Heart left ventricle (tissue), 16 donors: ENCODE measurements around the gene SLC35F3. TPM values are rescaled to one million over a fixed set of nuclear protein-coding genes. Genes with fewer than 3 reads are reported as not detected.
"Not testable (repeated sequence)": the region's sequence is repeated elsewhere in the genome, so short reads cannot be mapped to it uniquely, and the experiment has no call there.

Experiments used
- ATAC-seq, 4 donors: fragments of 200-7000 bp; cut with Tn5 transposase; one replicate each; pipeline ENCODE4 v1.9.1; 2020 to 2022; ENCODE audit warnings: moderate library complexity in 4 of 4, mild to moderate bottlenecking in 3 of 4, moderate number of reproducible peaks in 1 of 4
- DNase-seq, 5 donors: peaks; one replicate each; pipeline ENCODE4 v3.0.0-alpha.2; 2020
- H3K27ac ChIP-seq, 12 donors: fragments of 200-600 bp; sonication (generic) in 4 of 12; one replicate each; pipeline versions ENCODE4 v1.5.0 to v1.8.0; 2016 to 2022; ENCODE audit warnings: mild to moderate bottlenecking in 2 of 12
- H3K27me3 ChIP-seq, 9 donors: fragments of 200-600 bp; sonication (generic) in 2 of 9; one replicate each; pipeline versions ENCODE4 v1.5.1 to v1.8.0; 2016 to 2022; ENCODE audit warnings: mild to moderate bottlenecking in 3 of 9
- H3K36me3 ChIP-seq, 9 donors: fragments of 200-600 bp; sonication (generic) in 2 of 9; one replicate each; pipeline versions ENCODE4 v1.5.0 to v1.8.0; 2018 to 2022; ENCODE audit warnings: mild to moderate bottlenecking in 2 of 9
- H3K4me1 ChIP-seq, 12 donors: fragments of 200-600 bp; sonication (generic) in 4 of 12; one replicate each; pipeline versions ENCODE4 v1.5.0 to v1.8.0; 2016 to 2022; ENCODE audit warnings: mild to moderate bottlenecking in 3 of 12
- H3K4me3 ChIP-seq, 12 donors: fragments of 200-600 bp; sonication (generic) in 4 of 12; one replicate each; pipeline versions ENCODE4 v1.5.0 to v1.8.0; 2017 to 2022; ENCODE audit warnings: mild to moderate bottlenecking in 9 of 12, moderate library complexity in 4 of 12
- H3K9me3 ChIP-seq, 12 donors: fragments of 200-600 bp; sonication (generic) in 4 of 12; one replicate each; pipeline versions ENCODE4 v1.5.0 to v1.8.0; 2016 to 2022; ENCODE audit warnings: mild to moderate bottlenecking in 1 of 12
- CTCF ChIP-seq, 12 donors: fragments of 200-600 bp; sonication (generic) in 4 of 12; IDR thresholded peaks; one replicate each; pipeline versions ENCODE4 v1.5.0 to v1.8.0; 2018 to 2022; ENCODE audit warnings: antibody characterized with exemption in 12 of 12, mild to moderate bottlenecking in 5 of 12
- POLR2A ChIP-seq, 2 donors: fragments of 450-650 bp; IDR thresholded peaks; one replicate each; pipeline ENCODE4 v1.6.1; 2017; ENCODE audit warnings: antibody characterized with exemption in 2 of 2, mild to moderate bottlenecking in 2 of 2, moderate library complexity in 2 of 2
- WGBS, 4 donors: extraction: QIAGEN DNeasy Blood & Tissue Kit in 2 of 4; methylation state at CpG; one replicate each; pipeline versions ENCODE4 v1.1.5 to v1.1.7; 2013 to 2018; 5-methylcytosine and 5-hydroxymethylcytosine counted together
- intact Hi-C, 10 donors: fragments of 100-400 bp; cut with DNase I; formaldehyde crosslinking; loops; one replicate each; pipeline versions ENCODE4 v1.11.1 to v1.14.2; 2022
- polyA plus RNA-seq, 2 donors: library from polyadenylated mRNA; stranded (reverse); fragments of 200-250 nt; gene quantifications; one replicate each; pipeline ENCODE4 v1.2.3, GENCODE V29; 2013
- total RNA-seq, 9 donors: library from RNA; depleted of rRNA in 2 of 9; stranded (reverse); fragments of >200 nt in 2 of 9; fragmentation: NEBNext Ultra II Directional in 3 of 9; extraction: Animal tissue kit (Norgen Biotek cat#: 25700) in 3 of 9; gene quantifications; one replicate each; pipeline versions ENCODE4 v1.1.0 to v1.2.4, GENCODE V29; 2016 to 2023
- donor health status: ischemic (EF 13 %, LVEDD 7.1; RV severe dilation, severe dysfunction).
- donor health status: healthy with polysubstance abuse.
- donor health status: DM: no; HTN: yes; CAD: no.
- donor health status: DM: no; HTN: no; CAD: no.
- donor health status: ischemic (EF 25% LVEDD 6.9; RV normal size, moderate dysfunction).
- donor health status: ischemic (EF 25% LVEDD 5.7; RV mildly dilated, moderate dysfunction).
- donor health status: healthy.
- donor health status: DM: yes; HTN: yes; CAD: no.
- donor health status: ischemic (EF 35%, LVEDD 5.7; RV mildly dilated, moderate dysfunction).
- donor health status: nonischemic (EF 11% LVEDD 7.7; RV severe dilation, severe dysfunction).
- donor health status: DM: yes; HTN: yes; CAD: no.
- donor health status: PGD.
- donor health status: ischemic (EF 29% LVEDD 5.4; RV normal size, mild dysfunction).
- donor health status: nonischemic (EF 23%, LVEDD 6.1; RV moderate dilation, normal function).

Gene SLC35F3
- total and polyA plus RNA-seq, 11 donors, result 0.03 to 0.11 (median 0.11) TPM; not detected in 8

- WGBS, 4 donors, result 78 to 83% (median 81%) methylated on average over 5 of the region's 5 CpGs
- no peak overlapping the region for H3K27ac ChIP-seq
- DNase-seq (no peak), ATAC-seq (no peak)
- intact Hi-C loops, result no loop called here
- H3K9me3 ChIP-seq, result no peaks in the 10 kb centered on the region
- no peak overlapping the region for H3K4me3 ChIP-seq
- TF ChIP-seq POLR2A (IDR thresholded peaks at IDR 0.05) (no peak), CTCF (IDR thresholded peaks at IDR 0.05) (no peak)
- no peaks in the 10 kb centered on the region for H3K27me3 ChIP-seq
- peaks cover 0 to 10% (median 0%) of the 10 kb centered on the region in 12 donors for H3K4me1 ChIP-seq
- no peaks in the 10 kb centered on the region for H3K36me3 ChIP-seq
These were observed 342.2 kb downstream of the SLC35F3 start for GRCh38 chr1:234246638-234247116.

- H3K4me1 ChIP-seq, H3K27ac ChIP-seq, H3K9me3 ChIP-seq, DNase-seq, H3K4me3 ChIP-seq, ATAC-seq, intact Hi-C loops, H3K27me3 ChIP-seq, H3K36me3 ChIP-seq: not testable (repeated sequence)
- WGBS, 4 donors, result 65 to 86% (median 81%) methylated on average over 4 of the region's 4 CpGs
These were observed 343.3 kb downstream of the SLC35F3 start for GRCh38 chr1:234247746-234248145.

GRCh38 chr1:234250747-234251146 is 346.3 kb downstream of the SLC35F3 start:
- TF ChIP-seq POLR2A (IDR thresholded peaks at IDR 0.05), result no peak
- no peak for TF ChIP-seq CTCF (IDR thresholded peaks at IDR 0.05)
- no peak for DNase-seq
- intact Hi-C loops, result no loop called here

GRCh38 chr1:234253732-234254131 is 349.3 kb downstream of the SLC35F3 start:
- H3K27ac ChIP-seq, result no peak overlapping the region
- no peak overlapping the region for H3K4me3 ChIP-seq
- no peak for TF ChIP-seq CTCF (IDR thresholded peaks at IDR 0.05)
- no peak for TF ChIP-seq POLR2A (IDR thresholded peaks at IDR 0.05)
- no peaks in the 10 kb centered on the region for H3K27me3 ChIP-seq
- no peaks in the 10 kb centered on the region for H3K36me3 ChIP-seq
- H3K9me3 ChIP-seq, result peaks cover 0 to 14% (median 0%) of the 10 kb centered on the region in 12 donors
- DNase-seq (no peak), ATAC-seq (no peak)
- H3K4me1 ChIP-seq, result no peaks in the 10 kb centered on the region
- intact Hi-C loops, result no loop called here
- 86 to 94% (median 89%) methylated on average over 1 of the region's 1 CpG for WGBS, 4 donors

More at GRCh38 chr1:234250747-234251146, 346.3 kb downstream of the SLC35F3 start:
- Histone ChIP-seq H3K9me3 (no peaks in the 10 kb centered on the region), H3K27ac (no peak overlapping the region), H3K27me3 (no peaks in the 10 kb centered on the region), H3K36me3 (no peaks in the 10 kb centered on the region), H3K4me1 (no peaks in the 10 kb centered on the region), H3K4me3 (no peak overlapping the region)
- 75 to 85% (median 84%) methylated on average over 1 of the region's 1 CpG for WGBS, 4 donors
- no peak for ATAC-seq

GRCh38 chr1:234256359-234256758 is 351.9 kb downstream of the SLC35F3 start:
- no peak for DNase-seq
- Histone ChIP-seq H3K4me1 (no peaks in the 10 kb centered on the region), H3K9me3 (peaks cover 0 to 14% (median 0%) of the 10 kb centered on the region in 12 donors), H3K27me3 (peaks cover 0 to 17% (median 0%) of the 10 kb centered on the region in 9 donors), H3K36me3 (no peaks in the 10 kb centered on the region), H3K4me3 (no peak overlapping the region), H3K27ac (no peak overlapping the region)
- intact Hi-C loops, result no loop called here
- no peak for ATAC-seq
- WGBS, 4 donors, result 55 to 81% (median 64%) methylated on average over 2 of the region's 2 CpGs
- no peak for TF ChIP-seq POLR2A (IDR thresholded peaks at IDR 0.05)
- no peak for TF ChIP-seq CTCF (IDR thresholded peaks at IDR 0.05)
